Heart right ventricle (tissue), 16 donors: Measurements from ENCODE around the gene AGGF1. TPM values are rescaled to one million over a fixed set of nuclear protein-coding genes. Genes with fewer than 3 reads are reported as not detected.
A peak's percentile ranks its signal among the peaks of the same experiment; 100 is the strongest.

Experiments
- ATAC-seq, 8 donors: fragments of 200-7000 bp; cut with Tn5 transposase; one replicate each; pipeline ENCODE4 v1.9.1; 2020; ENCODE audit warnings: mild to moderate bottlenecking in 8 of 8, moderate library complexity in 8 of 8, moderate number of reproducible peaks in 1 of 8
- DNase-seq, 2 donors: peaks; one replicate each; pipeline ENCODE4 v3.0.0-alpha.2; 2020
- H3K27ac ChIP-seq, 10 donors: fragments of 200-600 bp; sonication (generic) in 2 of 10; one replicate each; pipeline versions ENCODE4 v1.5.0 to v1.8.0; 2020 to 2022; ENCODE audit warnings: mild to moderate bottlenecking in 3 of 10
- H3K27me3 ChIP-seq, 7 donors: fragments of 200-600 bp; one replicate each; pipeline ENCODE4 v1.8.0; 2021 to 2022; ENCODE audit warnings: mild to moderate bottlenecking in 2 of 7
- H3K36me3 ChIP-seq, 9 donors: fragments of 200-600 bp; sonication (generic) in 1 of 9; one replicate each; pipeline versions ENCODE4 v1.5.0 to v1.8.0; 2020 to 2022; ENCODE audit warnings: mild to moderate bottlenecking in 2 of 9
- H3K4me1 ChIP-seq, 9 donors: fragments of 200-600 bp; sonication (generic) in 1 of 9; one replicate each; pipeline versions ENCODE4 v1.5.0 to v1.8.0; 2020 to 2022; ENCODE audit warnings: mild to moderate bottlenecking in 4 of 9
- H3K4me3 ChIP-seq, 10 donors: fragments of 200-600 bp; sonication (generic) in 2 of 10; one replicate each; pipeline versions ENCODE4 v1.5.0 to v1.8.0; 2020 to 2022; ENCODE audit warnings: mild to moderate bottlenecking in 7 of 10, moderate library complexity in 2 of 10
- H3K9me3 ChIP-seq, 11 donors: fragments of 200-600 bp in 10 of 11; sonication (generic) in 2 of 11; one replicate each; pipeline versions ENCODE4 v1.5.0 to v1.8.0; 2013 to 2022; ENCODE audit warnings: mild to moderate bottlenecking in 2 of 11, control low read depth in 1 of 11, moderate library complexity in 1 of 11
- CTCF ChIP-seq, 9 donors: fragments of 200-600 bp; sonication (generic) in 2 of 9; IDR thresholded peaks; one replicate each; pipeline versions ENCODE4 v1.5.0 to v1.8.0; 2021 to 2022; ENCODE audit warnings: antibody characterized with exemption in 9 of 9, mild to moderate bottlenecking in 5 of 9, moderate library complexity in 1 of 9
- WGBS, 2 donors: extraction: QIAGEN DNeasy Blood & Tissue Kit; methylation state at CpG; one replicate each; pipeline ENCODE4 v1.1.7; 2013; ENCODE audit warnings: inconsistent platforms in 1 of 2; 5-methylcytosine and 5-hydroxymethylcytosine counted together
- intact Hi-C, 10 donors: fragments of 100-400 bp; cut with DNase I; formaldehyde crosslinking; loops; one replicate each; pipeline versions ENCODE4 v1.11.1 to v1.14.2; 2022
- long read RNA-seq, 3 donors: library from polyadenylated mRNA; unstranded; transcript quantifications; one replicate each; pipeline ENCODE4 v2.0.0, GENCODE V29; 2020 to 2021
- polyA plus RNA-seq, 2 donors: library from polyadenylated mRNA; stranded (reverse); fragments of 200-250 nt; gene quantifications; one replicate each; pipeline ENCODE4 v1.2.3, GENCODE V29; 2013
- total RNA-seq, 10 donors: library from RNA; stranded (reverse); fragmentation: NEBNext Ultra II Directional in 3 of 10; extraction: Animal tissue kit (Norgen Biotek cat#: 25700) in 3 of 10; gene quantifications; one replicate each; pipeline versions ENCODE4 v1.2.1 to v1.2.4, GENCODE V29; 2021 to 2023
- donor health status: Arrhythmogenic right ventricular cardiomyopathy.
- donor health status: ischemic (EF 13 %, LVEDD 7.1; RV severe dilation, severe dysfunction).
- donor health status: healthy with polysubstance abuse.
- donor health status: DM: no; HTN: yes; CAD: no.
- donor health status: DM: no; HTN: no; CAD: no.
- donor health status: ischemic (EF 25% LVEDD 6.9; RV normal size, moderate dysfunction).
- donor health status: ischemic (EF 25% LVEDD 5.7; RV mildly dilated, moderate dysfunction).
- donor health status: healthy.
- donor health status: DM: yes; HTN: yes; CAD: no.
- donor health status: Ischemic cardiomyopathy.
- donor health status: ischemic (EF 35%, LVEDD 5.7; RV mildly dilated, moderate dysfunction).
- donor health status: nonischemic (EF 11% LVEDD 7.7; RV severe dilation, severe dysfunction).
- donor health status: DM: yes; HTN: yes; CAD: no.
- donor health status: PGD.
- donor health status: ischemic (EF 29% LVEDD 5.4; RV normal size, mild dysfunction).
- donor health status: nonischemic (EF 23%, LVEDD 6.1; RV moderate dilation, normal function).

The AGGF1 gene
- 10 to 100 TPM; 12.6 to 20.6 (median 16.2) TPM for total RNA-seq
- polyA plus RNA-seq = 1 to 10 TPM; 7.3 to 8.1 TPM
- long read RNA-seq, donor 1, full-length matches to known transcripts = 8 of 22 reads
- long read RNA-seq, donor 1, partial matches to known transcripts = 13 of 22 reads
- long read RNA-seq, donor 1, other reads (novel, unspliced or antisense) = 1 of 22 reads
- long read RNA-seq, donor 2, full-length matches to known transcripts = 12 of 28 reads
- long read RNA-seq, donor 2, partial matches to known transcripts = 12 of 28 reads
- long read RNA-seq, donor 2, other reads (novel, unspliced or antisense) = 4 of 28 reads
- long read RNA-seq, donor 3, full-length matches to known transcripts = 12 of 61 reads
- long read RNA-seq, donor 3, partial matches to known transcripts = 48 of 61 reads
- long read RNA-seq, donor 3, other reads (novel, unspliced or antisense) = 1 of 61 reads

- H3K27ac ChIP-seq = peak within 1 kb of the TSS; percentile 57 to 98 (median 92)
- H3K4me1 ChIP-seq = peaks cover 0 to 31% (median 19%) of the 10 kb centered on the region in 9 donors
- peaks cover 0 to 16% (median 0%) of the 10 kb centered on the region in 11 donors for H3K9me3 ChIP-seq
- TF ChIP-seq CTCF (IDR thresholded peaks at IDR 0.05) = no peak
- peak within 1 kb of the TSS; percentile 50 to 99 (median 85) for H3K4me3 ChIP-seq
- peak; percentile 100 for ATAC-seq
- H3K36me3 ChIP-seq = peaks cover 0 to 17% (median 5%) of the 10 kb centered on the region in 9 donors
- intact Hi-C loops = loop anchor here in 2 of 10 donors (5.0 kb wide), 2 partner anchors 57 to 163 kb away; partner anchors contain the start of gene ZBED3 (in 1 of the 2)
- peak; percentile 92 to 95 for DNase-seq
- no peaks in the 10 kb centered on the region for H3K27me3 ChIP-seq
- WGBS, 2 donors = 0 to 1% methylated on average over 77 to 82 of the region's 82 CpGs
Observed at GRCh38 chr5:77030097-77031071, at the start of gene AGGF1. AGGF1 (plus strand) TSS chr5:77030404; CDS start chr5:77030767, 363 bp downstream.

- ATAC-seq = no peak
- Histone ChIP-seq H3K4me1 (peaks cover 0 to 8% (median 0%) of the 10 kb centered on the region in 9 donors), H3K36me3 (no peaks in the 10 kb centered on the region), H3K27me3 (no peaks in the 10 kb centered on the region), H3K27ac (no peak overlapping the region), H3K4me3 (no peak overlapping the region), H3K9me3 (no peaks in the 10 kb centered on the region)
- intact Hi-C loops = no loop called here
- no peak for DNase-seq
- 72 to 82% methylated on average over 8 of the region's 8 CpGs for WGBS, 2 donors
- no peak for TF ChIP-seq CTCF (IDR thresholded peaks at IDR 0.05)
Observed at GRCh38 chr5:76980518-76981144, 49.6 kb upstream of the AGGF1 start.

GRCh38 chr5:76982450-76982849 is 47.8 kb upstream of the AGGF1 start:
- DNase-seq (no peak), ATAC-seq (no peak)
- Histone ChIP-seq H3K9me3 (no peaks in the 10 kb centered on the region), H3K4me1 (peaks cover 0 to 8% (median 0%) of the 10 kb centered on the region in 9 donors), H3K27ac (no peak overlapping the region), H3K4me3 (no peak overlapping the region), H3K27me3 (no peaks in the 10 kb centered on the region), H3K36me3 (no peaks in the 10 kb centered on the region)
- TF ChIP-seq CTCF (IDR thresholded peaks at IDR 0.05) = no peak
- 89 to 94% methylated on average over 2 of the region's 2 CpGs for WGBS, 2 donors
- intact Hi-C loops = no loop called here
